ENCODE results near the gene NDRG4.

DNA sequence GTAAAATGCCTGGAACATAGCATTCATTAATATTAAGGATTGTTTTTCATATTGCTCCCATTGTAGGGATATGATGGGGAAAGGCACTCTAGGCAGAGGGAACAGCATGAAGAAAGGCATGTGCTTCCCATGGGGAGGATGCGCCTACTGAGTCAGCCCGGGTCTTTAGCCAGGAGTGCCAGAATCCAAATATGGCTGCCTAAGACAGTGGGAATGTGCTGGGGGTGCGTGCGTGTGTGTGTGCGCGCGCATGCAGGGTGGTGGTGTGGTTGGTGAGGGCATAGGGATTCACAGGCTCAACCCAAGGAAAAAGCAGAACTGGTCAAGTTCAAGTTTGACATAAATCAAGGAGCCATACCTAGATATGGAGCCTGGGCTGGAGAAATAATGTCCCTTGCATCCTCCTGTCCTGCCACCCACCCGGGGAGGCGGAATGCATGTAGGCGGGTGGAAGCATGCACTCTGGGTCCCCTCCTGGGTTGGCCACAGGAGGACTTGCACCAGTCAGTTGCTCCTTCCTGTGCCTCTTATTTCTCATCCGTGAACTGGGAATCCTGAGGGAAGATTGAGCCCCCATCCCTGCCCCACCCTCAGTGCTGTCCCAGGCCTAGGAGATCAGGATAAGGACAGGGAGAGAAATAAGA, 18.6 kb upstream of the NDRG4 start:
- no peak for TF ChIP-seq EZH2phosphoT487 (IDR thresholded peaks at IDR 0.05; ENCODE audit: borderline replicate concordance)
- TF ChIP-seq CTCF (IDR thresholded peaks at IDR 0.05 in 2 of 3, conservative IDR thresholded peaks at IDR 0.05 in 1 of 3; ENCODE audit: borderline replicate concordance in 1 of 3, insufficient read depth in 1 of 3, low read depth in 2 of 3, low read length in 2 of 3), result no peak
- TF ChIP-seq POLR2A (IDR thresholded peaks at IDR 0.05; ENCODE audit: borderline replicate concordance, extremely low read depth, insufficient read depth, insufficient read length), result no peak
- no peak for TF ChIP-seq TCF7L2 (IDR thresholded peaks at IDR 0.05; ENCODE audit: borderline replicate concordance, extremely low read depth, insufficient read depth, insufficient read length)
- no peak for TF ChIP-seq POLR2AphosphoS5 (IDR thresholded peaks at IDR 0.05; ENCODE audit: low read depth, low read length)
- no peak for TF ChIP-seq CEBPB (IDR thresholded peaks at IDR 0.05; ENCODE audit: low read depth)
- no peak for TF ChIP-seq ZNF274 (IDR thresholded peaks at IDR 0.05; ENCODE audit: low read depth, low read length)
- TF ChIP-seq YY1 (IDR thresholded peaks at IDR 0.05; ENCODE audit: extremely low read depth, insufficient replicate concordance, low read depth, low read length), result no peak
- TF ChIP-seq, protein P1, sequence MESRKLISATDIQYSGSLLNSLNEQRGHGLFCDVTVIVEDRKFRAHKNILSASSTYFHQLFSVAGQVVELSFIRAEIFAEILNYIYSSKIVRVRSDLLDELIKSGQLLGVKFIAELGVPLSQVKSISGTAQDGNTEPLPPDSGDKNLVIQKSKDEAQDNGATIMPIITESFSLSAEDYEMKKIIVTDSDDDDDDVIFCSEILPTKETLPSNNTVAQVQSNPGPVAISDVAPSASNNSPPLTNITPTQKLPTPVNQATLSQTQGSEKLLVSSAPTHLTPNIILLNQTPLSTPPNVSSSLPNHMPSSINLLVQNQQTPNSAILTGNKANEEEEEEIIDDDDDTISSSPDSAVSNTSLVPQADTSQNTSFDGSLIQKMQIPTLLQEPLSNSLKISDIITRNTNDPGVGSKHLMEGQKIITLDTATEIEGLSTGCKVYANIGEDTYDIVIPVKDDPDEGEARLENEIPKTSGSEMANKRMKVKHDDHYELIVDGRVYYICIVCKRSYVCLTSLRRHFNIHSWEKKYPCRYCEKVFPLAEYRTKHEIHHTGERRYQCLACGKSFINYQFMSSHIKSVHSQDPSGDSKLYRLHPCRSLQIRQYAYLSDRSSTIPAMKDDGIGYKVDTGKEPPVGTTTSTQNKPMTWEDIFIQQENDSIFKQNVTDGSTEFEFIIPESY (IDR thresholded peaks at IDR 0.05; ENCODE audit: extremely low read depth, insufficient replicate concordance, low read length), result no peak
- TF ChIP-seq RAD21 (IDR thresholded peaks at IDR 0.05; ENCODE audit: low read depth), result no peak
- no peak for TF ChIP-seq MAX (IDR thresholded peaks at IDR 0.05)
- no peak for TF ChIP-seq ELF1 (IDR thresholded peaks at IDR 0.05; ENCODE audit: borderline replicate concordance, low read depth)

Data from HCT116 (cell line).